Measurements from ENCODE around the gene PPP1R9A.

Gene PPP1R9A

DNA sequence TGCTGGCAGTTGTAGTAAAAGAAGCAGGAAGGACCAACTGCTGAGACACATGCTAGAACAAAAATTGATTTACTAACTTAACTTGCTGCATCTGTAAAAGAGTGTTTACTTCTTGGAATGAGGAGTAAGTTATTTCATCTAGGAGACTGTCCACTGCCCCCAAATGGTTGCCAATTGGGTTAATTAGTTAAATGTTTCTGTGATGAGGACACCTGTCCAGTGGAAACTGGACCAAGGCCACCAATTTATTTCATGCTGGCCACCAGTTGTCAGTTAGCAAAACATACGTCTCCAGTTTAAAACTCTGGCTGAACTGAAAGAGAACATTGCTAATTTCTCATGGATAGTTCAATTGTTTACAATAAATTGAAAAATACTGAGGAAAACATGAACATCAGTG is 191.7 kb downstream of the PPP1R9A start:
- H3K27ac ChIP-seq (ENCODE audit: low read length) = no peak overlapping the region
- H3K9ac ChIP-seq (ENCODE audit: low read length in 2 of 2) = no peak overlapping the region
- peaks cover 4% of the 10 kb centered on the region for H3K4me1 ChIP-seq (ENCODE audit: control insufficient read depth, insufficient read depth, low read length)
- H3K27me3 ChIP-seq (ENCODE audit: control insufficient read depth in 1 of 2, insufficient read depth in 2 of 2, low read length in 2 of 2) = no peaks in the 10 kb centered on the region
- no peak overlapping the region for H3K4me3 ChIP-seq (ENCODE audit: low read length in 2 of 2)
- H3K9me3 ChIP-seq (ENCODE audit: control insufficient read depth in 2 of 2, low read length in 2 of 2) = no peaks in the 10 kb centered on the region
- no peaks in the 10 kb centered on the region for H3K36me3 ChIP-seq (ENCODE audit: control insufficient read depth in 2 of 2, insufficient read depth in 2 of 2, low read length in 2 of 2)

- Histone ChIP-seq H3K36me3 (ENCODE audit: control insufficient read depth in 2 of 2, insufficient read depth in 2 of 2, low read length in 2 of 2) (no peaks in the 10 kb centered on the region), H3K9me3 (ENCODE audit: control insufficient read depth in 2 of 2, low read length in 2 of 2) (no peaks in the 10 kb centered on the region), H3K4me3 (ENCODE audit: low read length in 2 of 2) (no peak overlapping the region), H3K4me1 (ENCODE audit: control insufficient read depth, insufficient read depth, low read length) (peaks cover 6% of the 10 kb centered on the region), H3K27ac (ENCODE audit: low read length) (no peak overlapping the region), H3K27me3 (ENCODE audit: control insufficient read depth in 1 of 2, insufficient read depth in 2 of 2, low read length in 2 of 2) (no peaks in the 10 kb centered on the region), H3K9ac (ENCODE audit: low read length in 2 of 2) (no peak overlapping the region)
Measured at GRCh38 chr7:95101422-95101821, 194.0 kb downstream of the PPP1R9A start.

GRCh38 chr7:95102662-95103061 is 195.3 kb downstream of the PPP1R9A start:
- H3K4me1 ChIP-seq (ENCODE audit: control insufficient read depth, insufficient read depth, low read length) = peaks cover 7% of the 10 kb centered on the region
- H3K27ac ChIP-seq (ENCODE audit: low read length) = no peak overlapping the region
- H3K27me3 ChIP-seq (ENCODE audit: control insufficient read depth in 1 of 2, insufficient read depth in 2 of 2, low read length in 2 of 2) = no peaks in the 10 kb centered on the region
- no peak overlapping the region for H3K9ac ChIP-seq (ENCODE audit: low read length in 2 of 2)
- H3K36me3 ChIP-seq (ENCODE audit: control insufficient read depth in 2 of 2, insufficient read depth in 2 of 2, low read length in 2 of 2) = no peaks in the 10 kb centered on the region
- H3K9me3 ChIP-seq (ENCODE audit: control insufficient read depth in 2 of 2, low read length in 2 of 2) = no peaks in the 10 kb centered on the region
- no peak overlapping the region for H3K4me3 ChIP-seq (ENCODE audit: low read length in 2 of 2)

- no peaks in the 10 kb centered on the region for H3K27me3 ChIP-seq (ENCODE audit: control insufficient read depth in 1 of 2, insufficient read depth in 2 of 2, low read length in 2 of 2)
- no peak overlapping the region for H3K9ac ChIP-seq (ENCODE audit: low read length in 2 of 2)
- no peaks in the 10 kb centered on the region for H3K36me3 ChIP-seq (ENCODE audit: control insufficient read depth in 2 of 2, insufficient read depth in 2 of 2, low read length in 2 of 2)
- H3K27ac ChIP-seq (ENCODE audit: low read length) = peak overlapping the region; percentile 12
- H3K4me3 ChIP-seq (ENCODE audit: low read length in 2 of 2) = peak overlapping the region; percentile 15 to 24
- no peaks in the 10 kb centered on the region for H3K9me3 ChIP-seq (ENCODE audit: control insufficient read depth in 2 of 2, low read length in 2 of 2)
- H3K4me1 ChIP-seq (ENCODE audit: control insufficient read depth, insufficient read depth, low read length) = peaks cover 3% of the 10 kb centered on the region
Measured at GRCh38 chr7:95104739-95105138, 197.3 kb downstream of the PPP1R9A start.

DNA sequence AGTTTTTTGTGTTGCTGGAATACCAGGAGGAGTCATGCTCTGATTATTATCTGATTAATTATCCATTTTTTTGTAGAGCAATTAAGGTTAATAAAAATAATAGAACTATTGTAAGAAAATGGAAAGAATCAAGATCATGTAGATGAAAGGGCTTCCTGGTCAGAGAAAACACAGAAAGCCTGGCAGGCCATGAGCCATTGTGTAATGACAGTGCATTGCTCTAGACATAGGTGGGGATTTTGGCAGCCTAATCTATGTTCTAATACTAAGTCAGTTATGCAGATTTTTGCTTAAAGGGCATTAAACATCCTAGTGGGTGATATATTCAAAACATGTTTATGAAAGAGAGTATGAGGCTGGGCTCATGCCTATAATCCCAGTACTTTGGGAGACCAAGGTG is 198.2 kb downstream of the PPP1R9A start:
- Histone ChIP-seq H3K9ac (ENCODE audit: low read length in 2 of 2) (no peak overlapping the region), H3K36me3 (ENCODE audit: control insufficient read depth in 2 of 2, insufficient read depth in 2 of 2, low read length in 2 of 2) (no peaks in the 10 kb centered on the region), H3K4me1 (ENCODE audit: control insufficient read depth, insufficient read depth, low read length) (peaks cover 3% of the 10 kb centered on the region), H3K27me3 (ENCODE audit: control insufficient read depth in 1 of 2, insufficient read depth in 2 of 2, low read length in 2 of 2) (no peaks in the 10 kb centered on the region), H3K9me3 (ENCODE audit: control insufficient read depth in 2 of 2, low read length in 2 of 2) (no peaks in the 10 kb centered on the region), H3K27ac (ENCODE audit: low read length) (peak overlapping the region; percentile 18), H3K4me3 (ENCODE audit: low read length in 2 of 2) (peak overlapping the region in 1 of 2 donors; percentile 14)

GRCh38 chr7:95106401-95106800 is 199.0 kb downstream of the PPP1R9A start:
- Histone ChIP-seq H3K9ac (ENCODE audit: low read length in 2 of 2) (no peak overlapping the region), H3K4me3 (ENCODE audit: low read length in 2 of 2) (no peak overlapping the region), H3K9me3 (ENCODE audit: control insufficient read depth in 2 of 2, low read length in 2 of 2) (no peaks in the 10 kb centered on the region), H3K36me3 (ENCODE audit: control insufficient read depth in 2 of 2, insufficient read depth in 2 of 2, low read length in 2 of 2) (no peaks in the 10 kb centered on the region), H3K27ac (ENCODE audit: low read length) (peak overlapping the region; percentile 18), H3K27me3 (ENCODE audit: control insufficient read depth in 1 of 2, insufficient read depth in 2 of 2, low read length in 2 of 2) (no peaks in the 10 kb centered on the region), H3K4me1 (ENCODE audit: control insufficient read depth, insufficient read depth, low read length) (peaks cover 3% of the 10 kb centered on the region)

GRCh38 chr7:95110707-95111106 is 203.3 kb downstream of the PPP1R9A start:
- peaks cover 3% of the 10 kb centered on the region for H3K4me1 ChIP-seq (ENCODE audit: control insufficient read depth, insufficient read depth, low read length)
- no peak overlapping the region for H3K4me3 ChIP-seq (ENCODE audit: low read length in 2 of 2)
- no peaks in the 10 kb centered on the region for H3K36me3 ChIP-seq (ENCODE audit: control insufficient read depth in 2 of 2, insufficient read depth in 2 of 2, low read length in 2 of 2)
- H3K9ac ChIP-seq (ENCODE audit: low read length in 2 of 2) = no peak overlapping the region
- no peaks in the 10 kb centered on the region for H3K9me3 ChIP-seq (ENCODE audit: control insufficient read depth in 2 of 2, low read length in 2 of 2)
- H3K27ac ChIP-seq (ENCODE audit: low read length) = no peak overlapping the region
- no peaks in the 10 kb centered on the region for H3K27me3 ChIP-seq (ENCODE audit: control insufficient read depth in 1 of 2, insufficient read depth in 2 of 2, low read length in 2 of 2)

- H3K36me3 ChIP-seq (ENCODE audit: control insufficient read depth in 2 of 2, insufficient read depth in 2 of 2, low read length in 2 of 2) = no peaks in the 10 kb centered on the region
- H3K9me3 ChIP-seq (ENCODE audit: control insufficient read depth in 2 of 2, low read length in 2 of 2) = no peaks in the 10 kb centered on the region
- no peak overlapping the region for H3K4me3 ChIP-seq (ENCODE audit: low read length in 2 of 2)
- no peaks in the 10 kb centered on the region for H3K4me1 ChIP-seq (ENCODE audit: control insufficient read depth, insufficient read depth, low read length)
- no peaks in the 10 kb centered on the region for H3K27me3 ChIP-seq (ENCODE audit: control insufficient read depth in 1 of 2, insufficient read depth in 2 of 2, low read length in 2 of 2)
- no peak overlapping the region for H3K9ac ChIP-seq (ENCODE audit: low read length in 2 of 2)
- H3K27ac ChIP-seq (ENCODE audit: low read length) = no peak overlapping the region
Measured at GRCh38 chr7:95113590-95113989, 206.2 kb downstream of the PPP1R9A start.

GRCh38 chr7:95126053-95126709 is 218.8 kb downstream of the PPP1R9A start:
- H3K4me1 ChIP-seq (ENCODE audit: control insufficient read depth, insufficient read depth, low read length) = no peaks in the 10 kb centered on the region

GRCh38 chr7:95132500-95132899 is 225.1 kb downstream of the PPP1R9A start:
- no peak overlapping the region for H3K27ac ChIP-seq (ENCODE audit: low read length)
- no peak overlapping the region for H3K4me3 ChIP-seq (ENCODE audit: low read length in 2 of 2)
- no peak overlapping the region for H3K9ac ChIP-seq (ENCODE audit: low read length in 2 of 2)
- no peaks in the 10 kb centered on the region for H3K27me3 ChIP-seq (ENCODE audit: control insufficient read depth in 1 of 2, insufficient read depth in 2 of 2, low read length in 2 of 2)
- no peaks in the 10 kb centered on the region for H3K9me3 ChIP-seq (ENCODE audit: control insufficient read depth in 2 of 2, low read length in 2 of 2)
- no peaks in the 10 kb centered on the region for H3K36me3 ChIP-seq (ENCODE audit: control insufficient read depth in 2 of 2, insufficient read depth in 2 of 2, low read length in 2 of 2)
- no peaks in the 10 kb centered on the region for H3K4me1 ChIP-seq (ENCODE audit: control insufficient read depth, insufficient read depth, low read length)

More at GRCh38 chr7:95126053-95126709, 218.8 kb downstream of the PPP1R9A start:
- Histone ChIP-seq H3K27me3 (ENCODE audit: control insufficient read depth in 1 of 2, insufficient read depth in 2 of 2, low read length in 2 of 2) (no peaks in the 10 kb centered on the region), H3K9ac (ENCODE audit: low read length in 2 of 2) (no peak overlapping the region), H3K27ac (ENCODE audit: low read length) (no peak overlapping the region), H3K9me3 (ENCODE audit: control insufficient read depth in 2 of 2, low read length in 2 of 2) (no peaks in the 10 kb centered on the region), H3K36me3 (ENCODE audit: control insufficient read depth in 2 of 2, insufficient read depth in 2 of 2, low read length in 2 of 2) (no peaks in the 10 kb centered on the region), H3K4me3 (ENCODE audit: low read length in 2 of 2) (no peak overlapping the region)

DNA sequence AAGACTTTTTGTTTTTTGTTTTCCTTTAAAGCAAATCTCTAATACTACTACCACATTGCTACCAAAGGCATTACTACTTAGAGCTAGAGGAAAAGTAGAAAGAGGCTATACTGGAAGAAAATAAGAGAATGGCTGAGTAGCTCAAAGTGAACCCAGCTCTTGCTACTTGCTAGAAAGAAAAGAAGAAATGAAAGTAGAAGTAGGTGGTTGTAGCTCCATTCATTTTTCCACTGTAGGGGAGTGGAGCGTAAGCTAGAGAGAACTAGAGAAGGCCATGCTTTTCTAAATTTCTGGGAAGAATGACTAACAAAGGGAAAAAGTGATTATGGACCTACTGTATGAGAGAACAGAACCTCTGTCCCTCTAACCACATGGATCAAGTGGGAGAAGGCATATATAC is 232.5 kb downstream of the PPP1R9A start:
- Histone ChIP-seq H3K36me3 (ENCODE audit: control insufficient read depth in 2 of 2, insufficient read depth in 2 of 2, low read length in 2 of 2) (no peaks in the 10 kb centered on the region), H3K4me1 (ENCODE audit: control insufficient read depth, insufficient read depth, low read length) (no peaks in the 10 kb centered on the region), H3K9ac (ENCODE audit: low read length in 2 of 2) (no peak overlapping the region), H3K4me3 (ENCODE audit: low read length in 2 of 2) (no peak overlapping the region), H3K9me3 (ENCODE audit: control insufficient read depth in 2 of 2, low read length in 2 of 2) (no peaks in the 10 kb centered on the region), H3K27ac (ENCODE audit: low read length) (no peak overlapping the region), H3K27me3 (ENCODE audit: control insufficient read depth in 1 of 2, insufficient read depth in 2 of 2, low read length in 2 of 2) (no peaks in the 10 kb centered on the region)
